GM10248 (cell line): Measurements from ENCODE around the gene SRRM3.

ENCODE experiments used
- CTCF ChIA-PET: fragments of 300-600 bp; sonication (Branson Sonifier 250); formaldehyde crosslinking; extraction: SDS; loops from one replicate; lab custom pipeline; 2021; ENCODE audit warnings: antibody characterized with exemption; lab: Yijun Ruan, JAX
- POLR2A ChIA-PET: fragments of 350-650 bp; sonication (Branson Sonifier 250); formaldehyde crosslinking; extraction: SDS; loops from one replicate; lab custom pipeline; 2020; ENCODE audit warnings: antibody characterized with exemption; lab: Yijun Ruan, JAX
- DNase-seq: peaks from one replicate; pipeline ENCODE4 v3.0.0; 2012; ENCODE audit errors: extremely low spot score
- CTCF ChIP-seq: IDR thresholded peaks from 2 replicates; pipeline ENCODE4 v1.5.1; 2012; ENCODE audit warnings: mild to moderate bottlenecking, low read depth; ENCODE audit errors: extremely low read depth, missing control alignments, control extremely low read depth

Gene SRRM3

GRCh38 chr7:76260171-76260703, 58.5 kb downstream of the SRRM3 start:
- POLR2A ChIA-PET, result interaction anchor here (0.6 kb wide), 2 partner anchors 10 to 105 kb away, joined by 6 read pairs; no protein-coding TSS in a partner anchor

GRCh38 chr7:76261329-76261728, 59.6 kb downstream of the SRRM3 start:
- POLR2A ChIA-PET, result interaction anchor here (0.6 kb wide), 1 partner anchor 8 kb away, joined by 4 read pairs; no protein-coding TSS in a partner anchor
- CTCF ChIA-PET, result interaction anchor here (1.2 to 4.4 kb wide), 6 partner anchors 12 to 84 kb away, joined by 3 to 59 read pairs (median 26); no protein-coding TSS in a partner anchor

More at GRCh38 chr7:76260171-76260703, 58.5 kb downstream of the SRRM3 start:
- CTCF ChIA-PET, result interaction anchor here (2.0 kb wide), 1 partner anchor 11 kb away, joined by 4 read pairs; no protein-coding TSS in a partner anchor
- no peak for TF ChIP-seq CTCF
- peak; percentile 79 for DNase-seq

GRCh38 chr7:76261931-76262330, 60.2 kb downstream of the SRRM3 start:
- DNase-seq, result no peak
- no peak for TF ChIP-seq CTCF
- POLR2A ChIA-PET, result interaction anchor here (0.6 kb wide), 1 partner anchor 9 kb away, joined by 4 read pairs; no protein-coding TSS in a partner anchor
- CTCF ChIA-PET, result interaction anchor here (1.1 to 4.4 kb wide), 18 partner anchors 12 to 106 kb away, joined by 3 to 59 read pairs (median 9); no protein-coding TSS in a partner anchor

More at GRCh38 chr7:76261329-76261728, 59.6 kb downstream of the SRRM3 start:
- TF ChIP-seq CTCF, result no peak
- no peak for DNase-seq

GRCh38 chr7:76262683-76263402, 61.1 kb downstream of the SRRM3 start:
- DNase-seq, result peak; percentile 61
- ChIA-PET CTCF (interaction anchor here (0.7 to 4.4 kb wide), 35 partner anchors 8 to 396 kb away, joined by 3 to 59 read pairs (median 4); no protein-coding TSS in a partner anchor), POLR2A (interaction anchor here (0.6 kb wide), 1 partner anchor 73 kb away, joined by 5 read pairs; no protein-coding TSS in a partner anchor)
- TF ChIP-seq CTCF, result peak; percentile 80

- TF ChIP-seq CTCF, result no peak
- DNase-seq, result no peak
- POLR2A ChIA-PET, result no interaction called here
- CTCF ChIA-PET, result interaction anchor here (1.1 to 3.8 kb wide), 2 partner anchors 10 to 49 kb away, joined by 4 to 28 read pairs; no protein-coding TSS in a partner anchor
These were observed 63.6 kb downstream of the SRRM3 start for GRCh38 chr7:76265299-76265698.
